Mucosa of descending colon (tissue), 3 donors: ENCODE results near the gene ITPRIPL2. TPM values are rescaled to one million over a fixed set of nuclear protein-coding genes. Genes with fewer than 3 reads are reported as not detected.

Experiments used
- ATAC-seq: fragments of 200-7000 bp; cut with Tn5 transposase; one replicate; pipeline ENCODE4 v1.9.1; 2020; ENCODE audit warnings: mild to moderate bottlenecking, moderate library complexity
- DNase-seq, 3 donors: peaks; one replicate each; pipeline ENCODE4 v3.0.0-alpha.2; 2020
- H3K36me3 ChIP-seq: fragments of 200-600 bp; one replicate; pipeline ENCODE4 v1.8.0; 2021; ENCODE audit warnings: low read depth, mild to moderate bottlenecking
- H3K4me1 ChIP-seq: fragments of 200-600 bp; one replicate; pipeline ENCODE4 v1.8.0; 2021; ENCODE audit warnings: low read depth, mild to moderate bottlenecking
- H3K4me3 ChIP-seq: fragments of 200-600 bp; one replicate; pipeline ENCODE4 v1.8.0; 2021; ENCODE audit warnings: mild to moderate bottlenecking
- H3K9me3 ChIP-seq: fragments of 200-600 bp; one replicate; pipeline ENCODE4 v1.8.0; 2021; ENCODE audit warnings: mild to moderate bottlenecking
- CTCF ChIP-seq: fragments of 200-600 bp; IDR thresholded peaks from one replicate; pipeline ENCODE4 v1.8.0; 2022; ENCODE audit warnings: antibody characterized with exemption, mild to moderate bottlenecking
- intact Hi-C, 2 donors: fragments of 100-400 bp; cut with DNase I in 1 of 2; cut with micrococcal nuclease in 1 of 2; formaldehyde crosslinking; loops; one replicate each; pipeline versions ENCODE4 v1.11.0 to v1.11.1; 2022; cut with DNase I, micrococcal nuclease
- total RNA-seq, 3 donors: library from RNA; stranded (reverse); fragmentation: NEBNext Ultra II Directional in 2 of 3; extraction: Animal tissue kit (Norgen Biotek cat#: 25700) in 2 of 3; gene quantifications; one replicate each; pipeline versions ENCODE4 v1.2.1 to v1.2.4, GENCODE V29; 2021 to 2023
- donor health status: DM: no; HTN: no; CAD: no; lungs with moderate emphysema.
- donor health status: DM: no; HTN: no; CAD: no.
- donor health status: DM: no; HTN: yes; CAD: no.

The ITPRIPL2 gene
- total RNA-seq, 3 donors from 2014 or later = 36.3 to 49.9 (median 36.5) TPM

- Histone ChIP-seq H3K36me3 (no peaks in the 10 kb centered on the region), H3K4me1 (peaks cover 40% of the 10 kb centered on the region), H3K4me3 (no peak overlapping the region), H3K9me3 (peaks cover 5% of the 10 kb centered on the region)
- no peak for TF ChIP-seq CTCF
- ATAC-seq (no peak), DNase-seq (no peak)
- intact Hi-C loops = no loop called here
Measured at GRCh38 chr16:19127674-19128131, 13.9 kb downstream of the ITPRIPL2 start.

- no peak for TF ChIP-seq CTCF
- no peaks in the 10 kb centered on the region for H3K36me3 ChIP-seq
- H3K4me3 ChIP-seq = no peak overlapping the region
- ATAC-seq (no peak), DNase-seq (no peak)
- intact Hi-C loops = no loop called here
- peaks cover 5% of the 10 kb centered on the region for H3K9me3 ChIP-seq
- peaks cover 34% of the 10 kb centered on the region for H3K4me1 ChIP-seq
Measured at GRCh38 chr16:19128454-19129200, 14.9 kb downstream of the ITPRIPL2 start.

- no peak for TF ChIP-seq CTCF
- Histone ChIP-seq H3K4me3 (no peak overlapping the region), H3K9me3 (peaks cover 5% of the 10 kb centered on the region), H3K36me3 (no peaks in the 10 kb centered on the region), H3K4me1 (peaks cover 25% of the 10 kb centered on the region)
- intact Hi-C loops = no loop called here
- peak; percentile 50 for ATAC-seq
- no peak for DNase-seq
Measured at GRCh38 chr16:19130385-19130784, 16.6 kb downstream of the ITPRIPL2 start.

- TF ChIP-seq CTCF = no peak
- DNase-seq = no peak
- peak; percentile 57 for ATAC-seq
- peaks cover 3% of the 10 kb centered on the region for H3K9me3 ChIP-seq
- intact Hi-C loops = no loop called here
- no peak overlapping the region for H3K4me3 ChIP-seq
- no peaks in the 10 kb centered on the region for H3K36me3 ChIP-seq
- H3K4me1 ChIP-seq = peaks cover 32% of the 10 kb centered on the region
Measured at GRCh38 chr16:19130852-19131824, 17.4 kb downstream of the ITPRIPL2 start.

GRCh38 chr16:19131825-19132218, 18.1 kb downstream of the ITPRIPL2 start:
- ATAC-seq (no peak), DNase-seq (no peak)
- no peak overlapping the region for H3K4me3 ChIP-seq
- no peaks in the 10 kb centered on the region for H3K36me3 ChIP-seq
- peaks cover 38% of the 10 kb centered on the region for H3K4me1 ChIP-seq
- H3K9me3 ChIP-seq = no peaks in the 10 kb centered on the region
- no peak for TF ChIP-seq CTCF
- intact Hi-C loops = no loop called here
